Stimulated activated CD4-positive, alpha-beta T cell treated with anti-CD3 and anti-CD28 coated beads, Interleukin-15, amount 100 ng/mL, for 24 hours (primary cell): ENCODE measurements around the gene ST6GALNAC2.
A peak's percentile ranks its signal among the peaks of the same experiment; 100 is the strongest.

Experiments used
- DNase-seq: peaks from one replicate; pipeline ENCODE4 v3.0.0-alpha.2; 2020

The ST6GALNAC2 gene

GRCh38 chr17:76553178-76553908 lies 32.3 kb downstream of the ST6GALNAC2 start:
- no peak for DNase-seq

DNA sequence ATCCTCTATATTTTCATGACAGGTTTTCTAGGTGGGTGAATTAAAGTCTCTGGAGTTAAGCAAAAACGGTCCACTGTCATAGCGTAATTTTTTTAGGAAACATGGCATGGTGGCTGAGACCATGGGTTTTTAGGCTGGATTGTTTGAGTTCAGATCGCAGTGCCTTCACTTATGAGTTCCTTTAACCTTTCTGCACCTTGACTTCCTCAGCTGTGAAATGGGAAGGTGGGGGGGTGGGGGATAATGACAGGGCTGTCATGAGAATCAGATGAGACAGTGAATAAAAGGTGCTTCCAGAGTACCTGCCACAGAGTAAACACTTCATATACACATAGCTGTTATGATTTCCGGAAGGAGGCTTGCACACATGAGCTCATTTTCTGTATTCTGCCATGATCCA lies 34.0 kb downstream of the ST6GALNAC2 start:
- no peak for DNase-seq

GRCh38 chr17:76550712-76551615 lies 34.7 kb downstream of the ST6GALNAC2 start:
- no peak for DNase-seq

GRCh38 chr17:76549539-76549938 lies 36.1 kb downstream of the ST6GALNAC2 start:
- DNase-seq, result no peak

DNA sequence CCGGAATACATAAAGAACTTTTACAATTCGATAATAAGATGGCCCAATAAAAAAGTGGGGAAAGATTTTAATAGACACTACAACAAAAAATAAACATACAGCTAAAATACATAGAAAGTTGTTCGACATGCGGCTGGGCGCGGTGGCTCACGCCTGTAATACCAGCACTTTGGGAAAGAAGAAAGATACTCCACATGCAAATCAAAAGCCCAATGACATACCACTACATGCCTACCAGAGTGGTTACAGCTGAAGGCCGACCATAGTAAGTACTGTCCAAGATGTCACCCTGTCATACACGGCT lies 36.5 kb downstream of the ST6GALNAC2 start:
- no peak for DNase-seq

DNA sequence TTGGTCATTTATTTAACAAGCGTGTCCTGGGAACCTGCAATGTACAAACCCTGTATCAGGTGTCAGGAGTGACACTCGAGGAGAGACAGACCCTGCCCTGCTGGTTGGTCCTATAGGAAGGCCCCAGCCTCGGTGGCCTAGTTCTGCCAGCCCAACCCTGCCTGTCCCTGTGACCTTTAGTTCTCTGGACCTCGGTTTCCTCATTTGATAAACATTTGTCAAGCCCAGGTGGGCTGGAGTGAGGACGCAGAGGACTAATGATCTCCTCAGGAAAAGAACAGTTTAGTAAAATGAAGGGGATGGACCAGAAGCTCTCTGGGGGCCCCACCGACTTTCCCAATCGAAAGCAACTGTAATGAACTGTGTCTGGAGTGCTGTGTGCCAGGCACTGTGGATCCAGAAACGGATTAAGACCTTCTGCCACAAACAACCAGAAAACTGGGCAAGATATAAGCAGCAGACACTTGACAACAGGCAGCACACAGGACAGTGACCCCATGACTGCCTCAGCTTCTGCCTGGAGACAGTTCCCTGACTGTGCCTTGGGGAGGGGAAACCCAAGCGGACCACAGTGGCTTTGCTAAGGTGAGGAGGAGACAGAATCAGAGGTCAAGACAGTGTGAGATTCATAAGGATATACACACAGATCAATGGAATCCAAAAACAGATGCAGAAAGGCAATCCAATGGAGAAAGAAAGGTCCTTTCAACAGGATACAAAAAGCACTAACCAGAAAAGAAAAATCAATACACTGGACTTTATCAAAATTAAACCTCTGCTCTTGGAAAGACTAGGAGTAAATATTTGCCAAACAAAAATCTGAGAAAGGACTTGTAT lies 37.1 kb downstream of the ST6GALNAC2 start:
- no peak for DNase-seq

GRCh38 chr17:76547642-76548202 lies 37.9 kb downstream of the ST6GALNAC2 start:
- DNase-seq, result no peak

GRCh38 chr17:76547183-76547641 lies 38.4 kb downstream of the ST6GALNAC2 start:
- DNase-seq, result peak; percentile 65

GRCh38 chr17:76546556-76547182 lies 39.0 kb downstream of the ST6GALNAC2 start:
- DNase-seq, result no peak

DNA sequence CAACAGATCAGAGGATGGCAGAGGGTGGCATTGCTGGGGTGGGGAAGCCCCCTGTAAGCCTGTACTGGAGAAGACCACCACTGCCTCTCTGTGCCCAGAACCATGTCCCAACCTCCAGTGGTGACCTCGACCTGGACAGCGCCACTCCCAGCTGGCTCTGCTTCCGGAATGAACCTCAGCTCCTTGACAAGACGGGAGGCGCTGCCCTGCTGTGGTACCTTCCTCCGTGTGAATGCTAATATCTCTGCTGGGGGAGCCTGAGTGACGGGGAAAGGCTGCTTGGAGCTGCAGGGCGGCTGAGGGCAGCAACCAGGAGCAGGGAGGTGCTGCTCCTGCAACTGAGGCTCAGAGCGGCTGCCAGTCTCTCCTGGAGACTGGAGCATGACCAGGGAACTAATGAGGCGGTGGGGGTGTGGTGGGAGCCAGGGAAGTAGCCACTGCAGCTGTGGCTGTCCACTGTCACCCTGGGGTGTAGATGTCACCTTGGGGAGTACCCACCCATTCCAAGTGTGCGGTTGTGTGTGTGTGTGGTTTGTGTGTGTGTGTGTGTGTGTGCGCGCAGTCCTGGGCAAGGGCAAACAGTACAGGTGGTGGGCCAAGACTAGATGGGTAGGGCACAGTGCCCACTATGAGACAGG lies 39.6 kb downstream of the ST6GALNAC2 start:
- no peak for DNase-seq

- DNase-seq, result no peak
These were observed 40.9 kb downstream of the ST6GALNAC2 start for GRCh38 chr17:76544546-76545365.

DNA sequence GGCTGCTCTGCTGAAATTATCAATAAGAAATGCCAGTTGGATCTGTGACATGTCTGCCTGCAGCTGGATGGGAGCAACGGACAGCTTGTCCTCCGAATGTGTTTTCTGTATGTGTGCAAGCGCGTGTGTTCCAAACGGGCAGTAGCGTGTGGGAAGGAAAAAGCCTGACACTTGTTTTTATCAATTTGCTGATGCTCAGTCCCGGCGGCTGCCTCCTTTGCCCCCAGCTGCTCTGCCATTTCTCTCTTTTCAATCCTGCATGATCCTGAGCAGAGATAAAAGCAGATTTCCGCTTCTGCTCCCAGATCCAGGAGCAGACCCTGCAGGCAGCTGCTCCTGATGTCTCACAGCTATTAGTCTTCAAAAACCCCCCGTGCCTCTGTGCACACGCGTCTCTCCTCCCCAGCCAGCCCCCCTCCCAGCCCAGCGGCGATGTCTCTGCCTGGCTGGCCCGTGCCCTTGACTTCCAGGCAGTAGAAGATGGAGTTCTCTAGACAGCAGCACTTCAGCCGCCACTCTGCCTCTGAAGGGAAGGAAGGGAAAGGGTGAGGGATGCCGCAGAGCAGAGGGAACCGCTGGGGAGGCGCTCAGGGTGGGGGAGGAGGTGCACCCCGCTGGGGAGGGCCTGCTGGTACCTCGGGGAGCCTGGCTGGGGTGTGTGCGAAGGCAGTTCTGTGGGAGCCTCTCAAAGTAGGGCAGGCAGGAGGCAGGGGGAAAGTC lies 41.7 kb downstream of the ST6GALNAC2 start:
- DNase-seq, result no peak

DNA sequence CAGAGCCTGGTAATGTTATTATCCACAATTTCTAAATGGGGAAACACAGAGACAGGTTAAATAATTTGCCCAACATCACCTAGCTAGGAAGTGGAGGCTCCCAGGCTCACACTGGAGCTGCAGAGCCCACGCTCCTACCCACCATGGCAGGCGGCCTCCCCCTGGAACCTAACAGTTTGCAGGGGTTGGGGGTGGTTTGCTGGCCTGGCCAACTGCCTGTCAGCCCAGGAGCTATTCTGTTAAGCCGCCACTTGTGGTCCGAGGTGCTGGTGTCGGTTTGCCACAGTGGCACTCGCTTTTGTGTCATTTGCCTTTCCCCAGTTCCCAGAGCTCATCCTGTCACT lies 42.2 kb downstream of the ST6GALNAC2 start:
- DNase-seq, result no peak

DNA sequence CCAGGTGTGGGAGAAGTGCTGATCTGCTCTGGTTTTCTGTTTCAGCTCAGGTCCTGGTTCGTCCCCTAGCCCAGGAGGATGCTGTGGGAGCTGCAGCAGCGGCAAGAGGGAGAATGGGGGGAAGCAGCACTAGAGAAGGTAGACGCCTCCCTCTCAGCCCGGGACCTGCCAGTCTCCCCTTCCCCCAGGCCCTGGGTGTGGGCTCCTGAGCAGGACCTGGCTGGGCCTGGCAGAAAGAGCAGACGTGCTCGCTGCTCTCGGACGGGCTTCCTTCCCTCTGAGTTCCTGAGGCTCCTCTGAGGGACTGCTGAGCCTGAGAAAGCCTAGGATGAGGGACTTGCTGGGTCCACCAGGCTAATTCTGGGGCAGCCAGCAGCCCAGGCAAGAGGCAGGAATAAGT lies 42.7 kb downstream of the ST6GALNAC2 start:
- DNase-seq, result no peak

DNA sequence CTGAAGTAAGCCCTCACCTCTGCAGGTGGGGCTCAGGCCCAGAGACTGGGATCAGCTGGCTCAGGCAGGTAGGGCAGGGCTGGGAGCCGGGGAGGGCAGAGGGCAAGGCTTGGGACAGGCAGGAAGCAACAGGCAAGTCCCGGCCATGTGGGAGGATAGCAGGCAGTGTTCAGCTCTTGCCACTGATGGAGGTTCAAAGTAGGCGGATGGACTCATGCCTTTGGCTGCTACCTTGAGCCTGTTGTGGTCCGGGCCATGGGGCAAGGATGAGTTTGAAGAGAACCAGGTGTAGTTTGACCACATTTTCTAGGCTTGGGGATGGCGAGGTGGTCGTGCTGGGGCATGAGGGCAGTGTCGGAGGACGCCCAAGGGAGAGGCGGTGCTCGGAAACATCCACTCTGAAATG lies 43.1 kb downstream of the ST6GALNAC2 start:
- no peak for DNase-seq

GRCh38 chr17:76541739-76542454 lies 43.8 kb downstream of the ST6GALNAC2 start:
- no peak for DNase-seq

DNA sequence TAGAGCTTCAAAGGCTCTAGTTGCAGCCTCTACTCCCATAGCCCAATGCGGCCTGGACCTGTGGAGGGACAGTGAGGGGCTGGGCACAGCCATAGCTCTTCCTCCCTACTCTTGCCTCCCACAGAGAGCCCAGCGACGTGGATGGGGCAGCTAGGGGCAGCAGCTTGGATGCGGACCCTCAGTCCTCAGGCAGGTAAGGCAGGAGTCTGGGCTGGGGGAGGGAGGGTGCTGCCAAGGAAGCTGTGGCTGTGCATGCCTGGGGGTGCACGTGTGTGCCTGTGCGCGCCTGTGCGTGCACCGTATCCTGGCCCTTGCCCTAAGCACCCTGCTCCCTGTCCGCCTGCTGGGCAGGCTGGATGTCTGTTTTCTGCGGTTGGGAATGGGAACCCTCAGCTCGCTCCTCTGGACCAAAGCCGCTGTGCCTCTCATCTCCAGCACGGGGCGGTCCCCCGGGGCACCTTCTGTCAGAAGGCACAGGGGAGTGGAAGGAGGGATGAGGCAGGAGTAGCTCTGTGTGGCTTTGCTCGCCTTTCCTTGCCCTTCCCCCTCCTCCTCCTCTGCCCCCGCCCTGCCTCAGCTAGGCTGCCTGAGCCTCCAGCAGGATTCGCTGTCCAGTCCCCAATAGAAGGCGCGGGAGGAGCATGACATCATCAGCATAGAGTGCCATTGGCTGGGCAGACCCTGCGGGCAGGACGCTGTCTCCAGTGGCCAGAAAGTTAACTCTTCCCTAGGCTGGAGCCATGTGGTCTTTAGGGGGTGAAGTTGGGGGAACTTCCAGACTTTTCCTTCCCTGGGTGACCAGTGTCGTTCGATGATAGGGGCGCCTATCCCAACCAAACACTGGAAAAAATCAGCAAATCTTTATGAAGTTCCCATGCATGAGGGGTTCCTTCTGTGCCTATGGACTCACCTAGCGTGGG lies 45.0 kb downstream of the ST6GALNAC2 start:
- DNase-seq, result peak; percentile 53

DNA sequence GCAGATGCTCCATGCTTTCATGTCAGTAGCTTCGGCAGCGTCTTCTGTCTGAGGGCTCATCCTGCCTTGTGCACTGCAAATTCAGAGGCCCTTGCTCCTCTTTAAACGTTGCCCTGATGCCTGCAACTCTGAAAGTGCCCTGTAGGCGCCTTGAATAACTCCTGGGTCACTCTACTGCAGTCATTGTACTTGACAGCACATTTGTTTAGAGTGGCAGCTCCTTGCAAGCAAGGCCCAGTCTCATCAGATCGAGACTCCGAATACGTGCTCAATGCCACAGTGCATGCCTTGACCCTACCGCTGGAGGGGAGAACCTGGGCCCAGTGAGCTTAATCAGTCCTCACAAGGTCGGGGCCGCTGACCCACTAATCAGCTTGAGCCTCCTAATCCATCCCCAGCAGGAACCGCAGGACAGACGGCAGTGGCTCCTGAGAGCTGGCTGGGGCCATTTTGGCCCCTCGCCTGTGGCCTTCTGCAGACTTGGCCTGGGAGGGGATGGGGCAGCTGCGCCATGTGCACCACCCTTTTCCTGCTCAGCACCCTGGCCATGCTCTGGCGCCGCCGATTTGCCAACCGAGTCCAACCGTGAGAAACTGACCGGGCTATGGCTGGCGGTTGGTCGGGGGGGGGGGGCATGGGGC lies 45.9 kb downstream of the ST6GALNAC2 start, which contains the start of gene PRCD:
TSS of gene PRCD (plus strand) at position 414 of the 641 bp plus-strand sequence. CDS start at position 512, 98 bp downstream.
- DNase-seq, result no peak
